GM19099 (cell line): ENCODE results near the gene ANKS1B.

Experiments used
- POLR2A ChIP-seq: IDR thresholded peaks from 3 replicates; pipeline ENCODE4 v1.6.1; 2011; ENCODE audit warnings: low read depth; ENCODE audit not compliant: insufficient read length; ENCODE audit errors: extremely low read depth

The ANKS1B gene

GRCh38 chr12:98741196-98741555 is 1243.6 kb downstream of the ANKS1B start:
- TF ChIP-seq POLR2A: no peak

DNA sequence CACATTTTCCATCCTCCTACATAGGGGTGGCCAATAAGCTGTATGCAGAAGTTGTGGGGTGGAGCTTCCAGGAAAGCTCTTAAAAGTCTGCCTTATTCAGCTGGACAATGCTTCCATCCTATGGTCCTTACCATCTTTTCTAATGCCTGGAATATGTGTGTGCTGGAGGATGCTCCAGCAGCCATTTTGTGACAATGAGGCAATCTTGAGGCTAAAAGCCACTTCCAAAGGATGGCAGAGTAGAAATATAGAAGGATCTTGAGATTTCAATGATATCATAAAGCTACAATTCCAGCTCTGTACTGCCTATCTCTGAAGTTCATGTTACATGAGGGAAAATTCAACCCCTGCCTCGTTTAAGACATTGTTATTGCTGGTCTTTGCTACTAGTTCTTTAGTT is 1244.0 kb downstream of the ANKS1B start:
- TF ChIP-seq POLR2A: no peak

GRCh38 chr12:98738539-98738938 is 1246.2 kb downstream of the ANKS1B start:
- TF ChIP-seq POLR2A: no peak

- TF ChIP-seq POLR2A: no peak
These were observed 1246.7 kb downstream of the ANKS1B start for GRCh38 chr12:98738002-98738401.

DNA sequence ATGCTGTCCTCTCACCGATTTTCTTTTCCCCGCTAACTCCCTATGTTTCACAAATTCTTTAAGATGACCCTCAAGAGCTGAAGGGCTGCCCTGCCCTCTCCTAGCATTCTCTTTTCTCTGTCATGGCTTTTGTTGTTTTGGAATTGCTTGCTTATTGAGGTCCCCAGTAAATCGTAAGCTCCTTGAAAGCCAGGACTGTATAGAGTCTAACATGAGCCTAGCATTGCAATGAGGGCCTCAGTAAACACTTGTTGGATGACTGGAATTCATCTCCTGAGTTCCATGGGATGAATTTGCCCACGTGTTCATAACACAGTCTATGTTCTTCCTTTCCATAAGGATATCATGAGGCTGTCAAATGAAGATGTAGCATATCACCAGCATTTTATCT is 1247.4 kb downstream of the ANKS1B start:
- TF ChIP-seq POLR2A: no peak

GRCh38 chr12:98736352-98737321 is 1248.1 kb downstream of the ANKS1B start:
- no peak for TF ChIP-seq POLR2A

GRCh38 chr12:98735821-98736220 is 1248.9 kb downstream of the ANKS1B start:
- no peak for TF ChIP-seq POLR2A

GRCh38 chr12:98733667-98734350 is 1250.9 kb downstream of the ANKS1B start:
- TF ChIP-seq POLR2A: no peak

- TF ChIP-seq POLR2A: no peak
These were observed 1254.3 kb downstream of the ANKS1B start for GRCh38 chr12:98730412-98730811.

- no peak for TF ChIP-seq POLR2A
These were observed 1257.5 kb downstream of the ANKS1B start for GRCh38 chr12:98727196-98727595.

GRCh38 chr12:98725476-98726247 is 1259.1 kb downstream of the ANKS1B start:
- TF ChIP-seq POLR2A: no peak

- no peak for TF ChIP-seq POLR2A
These were observed 1260.2 kb downstream of the ANKS1B start for GRCh38 chr12:98724384-98725155.

DNA sequence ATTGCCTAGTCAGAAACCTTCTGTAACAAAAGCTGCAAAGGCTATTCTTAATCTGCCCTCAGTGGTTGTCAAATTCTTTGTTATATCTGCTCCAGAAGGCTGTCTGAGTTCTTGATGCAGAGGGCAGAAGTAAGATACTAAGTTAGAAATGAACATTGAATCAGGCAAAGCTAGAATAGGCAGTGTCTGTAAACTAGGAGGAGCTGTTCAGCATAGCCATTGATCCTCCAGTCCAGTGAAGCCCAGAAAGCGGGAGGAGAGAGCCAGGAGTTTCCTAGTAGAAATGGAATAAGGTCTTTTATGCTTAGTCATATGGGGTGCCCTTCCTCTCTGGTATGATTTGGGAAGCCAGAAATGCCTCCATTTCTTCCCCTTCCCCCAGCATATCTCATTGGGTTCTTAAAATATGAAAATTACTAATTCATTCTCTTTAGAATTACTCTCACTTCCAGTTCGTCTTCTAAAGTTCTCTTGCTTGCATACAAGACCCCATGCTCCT is 1263.5 kb downstream of the ANKS1B start:
- no peak for TF ChIP-seq POLR2A

DNA sequence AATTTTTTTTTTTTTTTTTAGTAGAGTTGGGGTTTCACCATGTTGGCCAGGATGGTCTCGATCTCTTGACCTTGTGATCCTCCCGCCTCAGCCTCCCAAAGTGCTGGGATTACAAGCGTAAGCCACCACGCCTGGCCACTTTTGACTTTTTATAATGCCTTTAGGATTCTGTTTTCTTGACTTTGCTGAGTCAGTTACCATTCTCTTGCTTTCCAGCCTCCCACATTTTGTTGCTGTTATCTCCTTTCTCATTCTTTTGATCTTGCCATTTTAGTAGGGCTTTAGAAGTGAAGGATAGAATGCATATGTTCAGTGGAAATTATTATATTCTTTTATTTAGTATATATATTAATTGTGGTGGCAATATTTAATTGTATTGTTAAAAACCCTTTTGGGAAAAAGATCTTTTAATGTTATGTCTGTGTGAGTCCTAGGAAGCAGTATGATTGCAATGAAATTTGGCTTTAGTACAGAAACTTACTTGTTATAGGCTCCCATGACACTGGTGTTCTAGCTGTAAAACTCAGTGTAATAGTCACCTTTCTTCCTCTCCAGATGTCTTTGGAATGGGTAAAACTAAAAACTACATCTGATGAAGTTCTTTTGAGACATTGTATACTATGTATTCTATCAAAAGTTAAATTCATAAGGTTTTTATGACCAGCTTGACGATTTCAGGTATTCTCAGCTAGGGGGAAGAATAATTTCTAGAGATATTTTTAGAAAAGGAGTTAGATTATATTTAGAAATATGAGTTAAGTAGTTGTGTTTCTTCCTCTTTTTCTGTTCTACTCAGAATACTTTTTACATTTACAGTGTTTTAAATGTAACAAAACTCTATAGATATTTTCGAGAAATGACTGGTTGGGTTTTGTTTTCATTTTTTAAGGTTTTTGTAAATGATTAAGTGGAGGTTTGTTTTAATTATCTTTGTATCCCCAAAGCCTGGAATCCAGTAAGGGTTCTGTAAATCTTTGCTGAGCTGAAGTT is 1264.9 kb downstream of the ANKS1B start:
- TF ChIP-seq POLR2A: no peak

DNA sequence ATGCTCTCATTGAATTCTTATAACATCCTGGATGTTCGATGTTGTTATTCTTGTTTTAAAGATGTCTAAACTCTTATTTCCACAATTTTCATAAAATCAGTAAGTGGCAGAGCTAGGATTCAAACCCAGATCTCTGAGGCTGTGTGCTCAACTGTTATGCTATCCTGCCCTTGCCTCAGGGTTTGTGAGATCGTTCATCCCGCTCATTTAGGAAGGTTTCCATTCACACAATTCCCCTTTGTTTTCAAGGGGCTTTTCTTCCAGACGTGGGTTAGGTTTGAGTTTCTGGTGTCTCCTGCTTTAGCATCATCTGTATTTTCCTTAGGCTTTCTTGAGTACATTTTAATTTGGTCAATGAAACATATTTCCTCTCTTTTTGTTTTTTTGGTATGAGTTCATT is 1270.3 kb downstream of the ANKS1B start:
- TF ChIP-seq POLR2A: no peak
